GM04503 (cell line): ENCODE data around the gene THSD4.

Source experiments
- DNase-seq: peaks from one replicate; pipeline ENCODE4 v3.0.0-alpha.2; 2012; ENCODE audit warnings: low read depth

The THSD4 gene

DNA sequence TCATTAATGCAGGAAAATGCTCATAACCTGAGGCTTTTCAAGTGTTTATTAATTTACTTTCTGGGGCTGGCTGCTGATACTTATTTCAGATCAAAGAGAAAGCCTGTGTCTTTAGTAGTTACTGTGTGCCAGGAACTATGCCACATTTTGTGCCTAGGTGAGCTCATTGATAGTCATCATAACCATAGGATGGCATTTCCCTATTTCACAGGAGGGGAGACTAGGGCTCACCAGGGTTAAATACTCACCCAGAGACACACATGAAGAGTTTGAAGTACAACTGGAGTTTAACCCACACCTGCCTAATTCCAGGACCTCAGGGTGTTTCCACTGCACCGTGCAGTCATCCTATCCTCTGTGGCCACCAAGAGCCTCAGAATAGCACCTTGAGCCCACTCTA is 430.7 kb downstream of the THSD4 start:
- DNase-seq, result no peak

DNA sequence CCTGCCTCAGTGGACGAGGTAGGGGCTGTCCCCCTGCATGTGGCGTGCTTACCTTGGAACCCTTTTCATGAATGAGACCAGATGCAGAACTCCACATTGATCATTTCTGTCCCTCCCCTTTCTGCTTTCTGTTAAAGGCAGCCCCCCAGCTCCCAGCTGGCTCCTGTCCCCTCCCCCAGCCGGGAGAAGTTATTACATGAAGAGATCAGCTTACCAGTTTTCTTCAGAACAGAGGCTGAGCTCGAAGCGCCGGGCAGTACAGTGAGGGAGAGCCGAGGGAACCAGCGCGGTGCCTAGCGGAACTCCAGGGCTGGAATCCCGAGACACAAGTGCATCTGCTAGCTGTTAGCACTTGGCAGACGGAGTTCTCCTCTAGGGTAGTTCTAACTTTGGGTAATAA is 431.7 kb downstream of the THSD4 start:
- no peak for DNase-seq

DNA sequence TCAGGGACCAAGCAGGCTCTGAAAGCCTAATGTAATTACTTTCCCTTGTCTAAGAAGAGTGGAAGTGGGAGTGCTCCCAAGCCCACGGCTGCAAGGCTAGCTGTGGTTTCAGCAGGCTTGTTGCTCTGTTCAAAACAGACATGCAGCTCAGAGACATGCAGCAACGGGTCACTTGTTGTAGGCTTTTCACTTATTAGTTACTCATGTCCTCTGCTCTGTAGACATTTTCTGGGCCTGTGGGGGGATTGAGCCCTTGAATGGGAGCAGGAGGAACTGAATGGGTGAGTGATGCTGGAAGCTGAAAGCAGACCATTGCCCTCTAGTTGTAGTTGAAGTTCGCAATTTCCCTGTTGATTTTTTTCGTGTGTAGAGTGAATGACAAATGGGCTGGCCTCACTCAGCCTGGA is 433.1 kb downstream of the THSD4 start:
- DNase-seq, result no peak

DNA sequence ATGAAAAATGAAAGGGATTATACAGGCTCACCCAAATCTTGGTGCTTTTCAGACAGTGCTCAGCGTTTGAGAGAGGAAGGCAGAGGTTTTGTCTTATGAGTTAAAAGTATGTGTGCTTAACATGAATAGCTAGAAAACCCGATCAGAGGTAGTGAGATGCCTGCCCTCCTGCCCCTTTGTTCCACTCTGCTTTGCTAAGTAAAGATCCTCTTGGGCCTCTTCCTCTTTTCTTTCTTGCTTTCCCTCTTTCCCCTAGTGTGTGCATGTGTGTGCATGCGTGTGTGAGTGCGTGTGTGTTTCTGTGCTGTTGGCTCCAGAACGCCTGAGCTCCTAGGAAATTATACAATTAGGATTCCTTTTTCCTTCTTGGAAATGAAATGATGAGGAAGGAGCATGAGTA is 433.8 kb downstream of the THSD4 start:
- no peak for DNase-seq

DNA sequence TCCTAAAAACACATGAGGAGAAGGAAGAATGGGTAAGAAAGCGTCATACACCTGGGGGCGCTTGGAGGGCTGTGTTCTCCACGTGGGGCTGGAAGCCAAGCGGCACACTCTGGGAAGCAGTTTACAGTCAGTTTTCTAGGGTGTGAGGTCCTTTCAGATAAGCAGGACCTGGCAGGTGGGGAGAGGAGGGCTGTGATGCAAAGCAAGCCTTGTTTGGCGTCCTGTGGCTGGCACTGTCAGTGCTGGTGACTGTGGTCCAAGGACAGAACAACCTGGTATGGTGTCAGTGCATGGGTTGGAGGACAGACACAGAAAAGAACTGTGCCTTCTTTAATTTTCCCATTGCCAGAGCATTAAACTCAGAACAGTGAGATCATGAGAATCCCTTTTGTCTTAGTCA is 434.4 kb downstream of the THSD4 start:
- no peak for DNase-seq

DNA sequence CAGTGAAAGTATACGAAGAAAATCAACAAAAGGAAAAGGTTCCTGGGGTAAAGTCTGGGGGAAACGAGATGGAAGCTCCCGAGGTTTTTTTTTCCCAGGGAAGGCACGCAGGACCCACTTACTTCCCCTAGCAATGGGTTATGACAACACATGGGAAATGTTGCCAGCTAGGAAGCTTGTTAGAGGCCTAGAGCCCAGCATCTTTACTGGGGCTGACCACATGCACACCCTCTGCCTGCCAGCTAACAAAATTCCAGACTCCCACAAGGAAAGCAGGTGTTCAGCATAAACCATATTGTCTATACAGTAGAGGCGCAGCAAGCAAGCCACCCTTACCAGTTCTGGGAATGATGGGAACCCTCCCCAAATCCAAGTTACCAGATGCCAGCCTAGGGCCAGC is 436.3 kb downstream of the THSD4 start:
- no peak for DNase-seq

DNA sequence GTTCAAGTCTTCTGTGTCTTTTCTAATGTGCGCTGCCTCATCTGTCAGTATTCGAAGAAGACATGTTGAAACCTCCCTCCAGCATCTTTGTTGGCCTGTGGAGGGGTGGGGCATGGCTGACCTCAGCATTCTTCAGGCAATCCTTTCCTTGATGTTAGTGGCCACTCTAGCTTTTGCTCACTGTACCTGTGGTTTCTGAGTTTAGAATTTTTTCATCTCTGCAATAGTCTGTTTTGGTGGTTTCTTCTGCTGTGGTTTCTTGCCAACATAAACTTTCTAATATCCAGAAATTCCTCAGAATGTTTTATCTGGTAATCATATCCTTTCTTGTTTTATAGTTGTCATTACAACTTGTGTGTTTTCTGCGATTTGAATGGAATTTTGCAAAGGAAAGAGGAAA is 443.8 kb downstream of the THSD4 start:
- DNase-seq, result peak; percentile 55

DNA sequence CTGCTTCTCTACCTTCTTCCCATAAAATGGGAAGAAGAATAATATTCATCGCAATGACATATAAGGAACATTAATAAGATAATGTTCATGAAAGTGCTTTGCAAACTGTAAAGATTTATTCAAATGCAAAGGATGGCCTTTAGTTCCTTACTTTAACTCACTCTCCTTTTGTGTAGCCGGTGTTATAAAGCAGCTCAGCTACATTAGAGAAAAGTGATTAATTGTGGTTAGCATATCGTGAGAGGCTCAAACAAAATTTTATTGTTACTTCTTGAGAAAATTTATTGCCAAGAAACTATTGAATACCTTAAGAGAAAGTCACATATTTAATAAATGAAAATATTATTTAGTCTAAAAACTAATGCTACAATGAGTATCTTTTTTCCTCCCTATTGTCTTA is 444.3 kb downstream of the THSD4 start:
- DNase-seq, result no peak

DNA sequence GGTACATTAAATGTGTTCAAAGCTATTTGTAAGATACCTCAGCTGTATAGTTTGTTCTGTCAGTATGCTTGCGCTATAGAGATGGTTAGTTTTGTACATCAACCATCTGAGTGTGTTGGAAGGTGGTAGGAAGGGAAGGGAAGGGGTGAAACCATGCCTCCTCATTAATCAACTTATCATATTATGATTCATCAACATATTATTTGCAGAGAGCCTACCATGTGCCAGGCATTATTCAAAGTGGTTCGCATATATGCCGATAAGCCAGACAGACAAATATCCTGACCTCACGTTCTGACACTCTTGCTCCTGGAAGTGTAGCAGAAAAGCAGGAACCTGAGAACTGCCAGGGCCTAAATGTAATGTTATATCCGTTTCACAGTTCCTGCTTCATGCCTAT is 447.0 kb downstream of the THSD4 start:
- no peak for DNase-seq

DNA sequence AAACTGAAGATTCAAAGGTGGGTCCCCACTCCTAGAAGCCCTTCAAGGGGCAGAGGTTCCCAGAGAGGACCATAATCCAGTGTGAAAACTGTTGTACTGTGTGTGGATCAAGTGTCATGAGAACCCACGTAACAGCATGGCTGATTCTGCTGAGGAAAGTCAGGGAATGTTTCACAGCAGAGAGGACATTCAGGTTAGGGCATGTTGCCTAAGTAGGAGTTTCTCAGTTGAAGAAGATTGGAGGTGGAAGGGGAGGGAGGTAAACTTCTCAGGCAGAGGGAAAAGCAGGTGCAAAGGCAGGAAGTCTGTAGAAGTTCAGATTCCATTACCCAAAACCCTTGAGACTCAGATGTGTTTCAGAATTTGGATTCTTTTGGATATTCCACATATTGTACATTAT is 448.9 kb downstream of the THSD4 start:
- DNase-seq, result no peak

DNA sequence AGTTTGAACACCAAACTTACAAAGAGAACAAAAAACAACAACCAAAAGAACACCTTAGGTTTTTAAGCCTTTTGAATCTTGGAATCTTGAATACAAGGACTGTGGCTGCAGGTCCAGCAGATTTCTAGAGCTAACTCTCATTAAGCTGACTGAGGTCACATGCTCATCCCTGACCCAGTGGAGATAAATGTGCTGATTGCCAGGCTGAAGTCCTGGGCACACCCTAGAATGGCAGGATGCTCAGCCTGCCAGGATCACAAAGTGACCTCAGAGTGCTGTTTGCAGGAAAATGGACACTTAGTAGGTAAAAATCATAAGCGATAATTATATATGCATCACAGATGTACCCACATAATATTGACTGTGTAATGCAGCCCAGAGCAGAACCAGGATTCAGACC is 449.7 kb downstream of the THSD4 start:
- DNase-seq, result no peak

DNA sequence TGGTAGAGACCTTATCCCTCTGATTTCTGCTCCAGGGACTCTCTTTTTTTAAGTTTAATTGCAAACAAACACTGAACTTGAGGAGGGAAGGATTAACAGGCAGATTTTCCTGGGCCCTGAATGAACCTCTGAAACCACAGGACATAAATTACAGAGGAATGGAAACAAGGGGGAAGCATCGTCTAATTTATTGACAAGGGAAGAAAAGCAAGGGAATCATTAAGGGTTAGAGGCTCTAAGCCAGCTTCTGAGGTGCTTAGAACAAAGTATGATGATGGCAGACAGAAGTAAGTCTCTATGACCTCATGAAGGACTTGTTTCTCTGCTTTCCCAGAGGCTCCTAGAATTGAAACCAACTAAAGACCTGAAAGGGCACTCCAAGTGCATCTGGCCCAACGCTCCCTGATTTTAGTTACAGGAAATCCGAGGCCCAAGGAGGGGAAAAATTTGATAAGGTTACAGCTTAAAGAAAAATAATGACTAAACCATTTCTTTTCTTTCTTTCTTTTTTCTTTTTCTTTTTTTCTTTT is 450.4 kb downstream of the THSD4 start:
- DNase-seq, result no peak

DNA sequence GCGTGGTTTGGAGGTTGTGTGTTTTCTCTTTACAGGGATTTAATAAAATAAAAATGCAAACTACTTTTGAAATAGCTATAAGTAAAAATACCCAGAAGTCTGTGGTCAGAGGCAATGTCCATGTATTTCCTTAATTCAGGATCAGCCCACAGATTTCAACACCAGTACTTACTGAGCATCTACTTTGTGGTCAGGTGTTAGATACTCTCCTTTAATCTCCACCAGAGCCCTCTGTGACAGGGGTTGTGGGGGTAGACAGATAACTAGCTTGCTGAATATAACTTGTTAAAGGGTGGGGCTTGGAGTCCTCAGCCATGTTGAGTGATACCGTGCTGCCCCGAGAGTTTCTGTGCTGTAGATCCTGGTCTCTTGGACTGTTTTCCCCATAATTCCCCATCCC is 451.0 kb downstream of the THSD4 start:
- DNase-seq, result no peak

DNA sequence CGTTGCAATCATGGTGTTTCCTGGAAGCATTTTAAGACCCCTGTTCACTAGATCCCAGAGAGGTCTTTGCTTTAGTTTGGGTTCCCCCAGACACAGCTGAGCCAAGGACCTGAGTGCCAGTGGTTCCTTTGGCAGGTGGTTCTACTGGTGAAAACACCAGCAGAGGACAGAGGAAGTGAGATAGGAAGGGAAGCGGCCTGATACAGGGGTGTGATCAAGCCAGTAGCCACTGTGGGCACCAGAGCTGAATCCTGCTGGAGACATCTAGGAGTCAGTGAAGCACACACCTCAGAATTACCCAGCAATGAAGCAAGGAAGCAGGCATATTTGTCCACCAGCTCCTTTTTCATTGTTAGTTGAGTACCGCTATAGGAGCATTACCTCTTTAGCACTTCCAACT is 451.9 kb downstream of the THSD4 start:
- DNase-seq, result no peak

DNA sequence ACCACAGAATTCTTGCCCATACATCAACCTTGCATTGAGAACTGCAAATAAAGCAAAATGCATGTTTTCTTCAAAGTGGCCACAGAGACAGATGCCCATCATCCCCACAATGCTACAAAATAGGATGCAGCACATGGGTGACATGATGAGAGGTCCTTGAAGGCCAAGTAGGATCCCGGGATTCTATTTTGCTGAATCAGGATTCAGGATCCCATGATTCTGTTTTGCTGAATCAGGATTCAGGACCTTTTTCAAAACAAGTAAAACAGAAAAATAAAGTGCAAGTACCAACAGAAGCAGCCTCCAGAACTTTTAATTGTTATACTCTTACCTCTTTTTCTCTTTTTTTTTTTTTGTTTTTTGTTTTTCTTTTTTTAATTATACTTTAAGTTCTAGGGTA is 453.0 kb downstream of the THSD4 start:
- DNase-seq, result no peak

DNA sequence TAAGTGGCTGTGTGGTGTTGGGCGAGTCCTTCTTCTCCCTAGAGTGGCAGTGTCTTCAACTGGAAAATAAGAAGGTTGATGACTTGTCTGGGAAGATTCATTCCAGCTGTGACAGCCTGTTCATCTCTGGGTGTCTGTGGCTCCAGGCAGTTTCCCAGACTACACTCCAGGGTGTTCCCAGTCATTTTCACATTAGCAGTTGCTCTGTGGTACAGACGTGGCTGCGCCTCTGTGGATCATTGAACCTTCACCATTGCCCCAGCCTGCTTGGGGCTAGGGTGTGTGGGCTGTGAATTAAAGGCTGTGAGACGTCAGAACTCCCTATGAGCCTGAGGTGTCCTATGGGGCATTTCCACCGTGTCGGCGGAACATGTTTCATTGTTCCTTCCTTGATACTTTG is 455.5 kb downstream of the THSD4 start:
- DNase-seq, result no peak

DNA sequence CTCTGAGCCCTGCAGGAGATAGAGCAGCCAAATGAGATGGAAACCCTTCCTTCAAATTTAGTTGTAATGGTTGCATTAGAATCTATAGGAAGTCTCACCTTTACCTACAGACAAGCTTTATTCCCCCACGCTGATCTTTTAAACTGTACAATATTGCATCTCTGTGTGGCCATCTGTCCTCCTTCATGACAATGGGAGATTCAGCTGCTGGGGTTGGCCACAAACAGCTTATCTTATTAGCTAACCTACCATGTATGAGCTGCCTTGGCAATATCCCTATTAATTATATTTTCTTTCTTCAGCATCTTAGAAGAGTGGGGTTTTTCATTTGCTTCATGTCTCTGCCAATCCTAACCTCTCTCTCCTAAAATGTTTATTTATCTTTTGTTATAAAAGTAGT is 456.4 kb downstream of the THSD4 start:
- DNase-seq, result no peak

DNA sequence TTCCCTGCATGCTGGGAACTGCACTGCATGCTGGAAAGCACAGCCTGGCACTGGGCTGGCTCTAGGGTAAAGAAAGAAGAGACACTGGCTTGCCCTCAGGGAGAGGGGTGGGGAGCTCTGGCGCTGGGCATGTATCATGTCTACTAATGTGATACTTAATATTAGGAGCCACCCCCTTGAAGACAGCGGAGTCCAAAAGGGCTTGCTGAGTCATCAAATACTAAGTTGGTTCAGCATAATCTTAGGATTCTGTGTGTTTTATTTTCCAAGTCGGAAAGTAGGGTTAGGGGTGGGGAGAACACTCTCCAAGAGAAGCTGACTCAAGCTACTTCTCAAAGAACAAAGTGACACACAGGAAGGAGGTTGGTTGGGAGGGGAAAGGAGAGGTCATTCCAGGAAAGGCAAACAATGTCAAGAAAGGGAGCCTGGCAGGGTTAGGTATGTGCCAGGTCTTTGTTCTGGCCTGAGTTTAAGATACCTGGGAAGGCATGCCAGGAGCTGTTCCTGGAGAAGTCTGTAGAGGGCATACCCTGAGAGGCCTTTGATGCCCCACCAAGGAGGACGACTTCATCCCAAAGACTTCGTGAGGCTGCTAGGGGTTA is 457.3 kb downstream of the THSD4 start:
- no peak for DNase-seq

DNA sequence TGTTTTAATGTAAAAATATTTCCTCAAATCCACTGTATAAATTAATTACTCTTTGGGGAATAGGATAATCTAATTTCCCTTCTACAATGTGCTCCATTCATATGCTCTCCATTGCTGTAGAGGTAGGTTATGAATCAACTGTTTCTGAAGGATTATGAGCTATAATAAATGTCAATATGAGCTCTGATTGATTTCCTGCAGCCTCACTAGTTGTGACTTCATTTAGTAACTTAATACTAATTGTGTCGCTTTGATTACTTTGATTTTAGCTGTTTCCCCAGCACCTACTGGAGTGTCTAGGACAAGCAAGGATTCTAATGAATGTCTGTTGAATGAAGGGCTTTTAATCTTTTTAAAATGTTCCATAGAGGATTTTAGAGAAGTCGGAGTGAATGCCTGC is 458.3 kb downstream of the THSD4 start:
- no peak for DNase-seq

DNA sequence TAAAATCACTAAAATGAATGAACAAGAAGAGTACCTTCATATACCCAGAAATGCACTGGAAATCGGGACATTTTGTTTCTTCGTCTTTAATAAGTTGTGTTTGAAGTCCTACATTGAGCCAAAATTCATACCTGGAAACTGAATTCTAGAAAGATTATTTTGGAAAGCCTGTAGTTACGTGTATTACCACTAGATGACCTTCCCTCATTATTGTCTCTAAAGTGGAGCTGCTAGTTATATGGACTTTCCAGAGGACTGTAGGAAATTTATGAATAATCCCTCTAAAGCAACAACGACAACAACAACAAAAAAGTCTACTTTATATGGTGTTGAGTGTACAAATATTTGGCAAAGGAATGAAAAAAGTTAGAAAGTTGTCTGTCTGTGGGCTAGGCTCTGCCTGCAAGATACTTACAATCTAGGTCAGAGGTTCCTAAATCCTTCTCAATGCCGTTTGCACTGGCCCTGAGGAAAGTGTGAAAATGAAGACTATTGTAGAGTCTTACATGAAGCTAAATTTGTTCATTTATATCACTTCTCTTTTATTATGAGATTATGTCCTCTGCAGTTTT is 460.3 kb downstream of the THSD4 start:
- no peak for DNase-seq

DNA sequence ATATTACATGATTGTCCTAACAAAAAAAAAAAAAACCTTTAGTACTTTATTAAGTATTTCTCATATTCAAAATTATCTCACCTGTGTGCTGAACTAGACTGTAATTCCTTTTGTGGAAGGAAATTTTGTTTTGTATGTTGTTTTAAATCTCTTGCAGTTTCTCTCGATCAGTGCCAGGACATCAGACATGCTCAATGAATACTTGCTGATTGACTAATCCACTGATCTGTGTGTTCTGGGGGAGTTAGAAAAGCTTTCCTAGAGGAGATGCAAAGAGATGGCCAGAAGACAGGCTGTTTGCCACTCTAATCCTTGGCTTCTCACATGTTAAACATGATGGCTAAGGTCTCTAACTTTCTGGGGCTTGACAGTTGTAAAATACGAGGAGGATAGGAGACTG is 461.8 kb downstream of the THSD4 start:
- DNase-seq, result no peak

DNA sequence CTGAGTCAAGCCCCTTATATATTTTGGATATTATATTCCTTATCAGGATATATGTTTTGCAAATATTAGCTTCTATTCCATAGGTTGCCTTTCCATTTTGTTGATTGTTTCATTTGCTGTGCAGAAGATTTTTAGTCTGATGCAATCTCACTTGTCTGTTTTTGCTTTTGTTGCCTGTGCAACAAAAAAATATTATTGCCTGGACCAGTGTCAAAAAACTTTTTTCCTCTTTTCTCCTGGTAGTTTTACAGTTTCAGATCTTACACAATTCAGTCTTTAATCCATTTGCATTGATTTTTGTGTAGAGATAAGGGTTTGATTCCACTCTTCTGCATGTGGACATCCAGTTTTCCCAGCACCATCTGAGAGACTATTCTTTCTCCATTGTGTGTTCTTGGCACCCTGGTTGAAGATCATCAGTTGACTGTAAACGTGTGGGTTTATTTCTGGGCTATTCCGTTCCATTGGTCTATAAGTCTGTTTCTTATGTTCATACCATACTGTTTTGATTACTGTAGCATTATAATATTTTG is 466.2 kb downstream of the THSD4 start:
- no peak for DNase-seq

DNA sequence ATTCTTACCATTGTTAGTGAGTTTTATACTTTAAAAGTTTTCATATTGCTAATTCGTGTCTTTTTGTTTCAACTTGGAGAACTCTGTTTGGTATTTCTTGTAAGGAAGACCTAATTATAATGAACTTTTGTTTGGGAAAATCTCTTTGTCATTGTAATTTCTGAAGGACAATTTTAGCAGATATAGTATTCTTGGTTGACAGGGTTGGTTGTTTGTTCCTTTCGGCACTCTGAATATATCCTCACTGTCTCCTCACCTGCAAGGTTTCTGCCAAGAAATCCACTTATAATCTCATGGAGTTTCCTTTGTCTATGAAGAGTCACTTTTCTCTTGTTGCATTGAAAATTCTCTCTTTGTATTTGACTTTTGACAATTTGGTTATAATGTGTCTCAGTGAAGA is 469.9 kb downstream of the THSD4 start:
- no peak for DNase-seq

DNA sequence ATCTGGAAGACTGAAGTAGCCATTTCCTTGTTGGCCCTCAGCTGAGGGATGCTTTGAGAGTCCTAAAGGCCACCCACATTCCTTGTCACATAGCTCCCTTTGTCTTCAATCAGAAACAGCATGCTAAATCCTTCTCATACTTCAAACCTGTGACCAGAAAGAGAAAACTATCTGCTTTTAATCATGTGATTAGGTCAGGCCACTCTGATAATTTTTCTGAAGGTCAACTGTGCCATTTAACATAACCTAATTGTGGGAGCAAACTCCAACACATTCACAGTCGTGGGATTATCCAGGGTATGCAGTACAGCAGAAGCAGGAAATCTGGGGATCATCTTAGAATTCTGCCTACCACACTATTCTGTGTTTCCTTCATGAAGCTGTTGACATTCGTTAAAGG is 471.2 kb downstream of the THSD4 start:
- DNase-seq, result no peak
